Activated naive CD4-positive, alpha-beta T cell treated with anti-CD3 and anti-CD28 coated beads, Interleukin-2, amount 50 U/mL, for 72 hours (primary cell): ENCODE measurements around the gene GLOD4. TPM values are rescaled to one million over a fixed set of nuclear protein-coding genes. Genes with fewer than 3 reads are reported as not detected.
"Not testable (repeated sequence)": the region's sequence is repeated elsewhere in the genome, so short reads cannot be mapped to it uniquely, and the experiment has no call there.

Experiments used
- ATAC-seq, 2 donors: fragments of 150-1000 bp; cut with Tn5 transposase; 2 replicates each; pipeline ENCODE4 v1.10.0; 2021; ENCODE audit warnings: mild to moderate bottlenecking in 2 of 2, moderate library complexity in 2 of 2
- DNase-seq, 2 donors: peaks; one replicate each; pipeline ENCODE4 v3.0.0; 2021 to 2022; ENCODE audit warnings: low spot score in 2 of 2
- H3K27ac Mint-ChIP-seq, 2 donors: one replicate each; pipeline ENCODE4 v1.8.0; 2022; ENCODE audit warnings: mild to moderate bottlenecking in 2 of 2, mixed read lengths in 2 of 2
- H3K36me3 Mint-ChIP-seq, 2 donors: one replicate each; pipeline ENCODE4 v1.8.0; 2022; ENCODE audit warnings: mixed read lengths in 2 of 2
- H3K9me3 Mint-ChIP-seq, 2 donors: one replicate each; pipeline ENCODE4 v1.8.0; 2022; ENCODE audit warnings: mixed read lengths in 2 of 2
- total RNA-seq, 2 donors: library from RNA; stranded (reverse); gene quantifications; one replicate each; pipeline ENCODE4 v1.2.3, GENCODE V29; 2022

The GLOD4 gene
- total RNA-seq, 2 donors from 2014 or later = 49.4 to 63.3 TPM

DNA sequence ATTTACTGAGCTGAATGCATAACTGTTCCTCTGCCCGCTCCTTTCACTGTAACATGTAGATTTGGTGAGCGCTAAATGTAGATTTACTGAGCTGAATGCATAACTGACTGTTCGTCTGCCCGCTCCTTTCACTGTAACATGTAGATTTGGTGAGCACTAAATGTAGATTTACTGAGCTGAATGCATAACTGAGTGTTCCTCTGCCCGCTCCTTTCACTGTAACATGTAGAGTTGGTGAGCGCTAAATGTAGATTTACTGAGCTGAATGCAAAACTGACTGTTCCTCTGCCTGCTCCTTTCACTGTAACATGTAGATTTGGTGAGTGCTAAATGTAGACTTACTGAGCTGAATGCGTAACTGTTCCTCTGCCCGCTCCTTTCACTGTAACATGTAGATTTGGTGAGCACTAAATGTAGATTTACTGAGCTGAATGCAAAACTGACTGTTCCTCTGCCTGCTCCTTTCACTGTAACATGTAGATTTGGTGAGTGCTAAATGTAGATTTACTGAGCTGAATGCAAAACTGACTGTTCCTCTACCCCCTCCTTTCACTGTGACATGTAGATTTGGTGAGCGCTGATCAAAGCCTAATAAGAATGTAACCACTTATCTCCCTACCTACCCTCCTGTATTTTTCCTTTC, 26.6 kb downstream of the GLOD4 start:
- peaks cover 9 to 25% of the 10 kb centered on the region in 2 donors for H3K36me3 Mint-ChIP-seq
- H3K27ac Mint-ChIP-seq = not testable (repeated sequence)

DNA sequence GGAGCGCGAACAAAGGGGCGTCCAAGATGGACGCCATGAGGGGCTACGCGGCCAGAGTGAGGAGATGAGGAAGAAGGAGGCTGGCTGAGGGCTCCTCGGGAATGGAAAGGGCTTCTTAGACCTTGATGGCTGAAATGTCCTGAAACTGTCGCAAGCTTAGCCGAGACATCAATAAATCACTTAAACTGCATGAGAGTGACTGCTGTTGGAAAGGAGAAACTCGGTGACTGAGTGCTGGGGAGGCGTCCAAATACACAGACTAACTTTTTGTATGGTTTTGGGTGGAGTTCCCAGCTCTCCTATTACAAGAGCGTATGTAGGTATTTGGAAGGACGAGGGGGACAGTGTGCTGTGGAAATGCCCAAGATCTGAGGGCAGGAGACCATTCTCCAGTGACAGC, 28.7 kb downstream of the GLOD4 start:
- Mint-ChIP-seq H3K9me3 (peaks cover 0 to 16% of the 10 kb centered on the region in 2 donors), H3K36me3 (peaks cover 9 to 42% of the 10 kb centered on the region in 2 donors), H3K27ac (peak overlapping the region in 1 of 2 donors; percentile 60)
- no peak for ATAC-seq
- no peak for DNase-seq

More for the DNA sequence above, 26.6 kb downstream of the GLOD4 start:
- DNase-seq, ATAC-seq, H3K9me3 Mint-ChIP-seq: not testable (repeated sequence)

DNA sequence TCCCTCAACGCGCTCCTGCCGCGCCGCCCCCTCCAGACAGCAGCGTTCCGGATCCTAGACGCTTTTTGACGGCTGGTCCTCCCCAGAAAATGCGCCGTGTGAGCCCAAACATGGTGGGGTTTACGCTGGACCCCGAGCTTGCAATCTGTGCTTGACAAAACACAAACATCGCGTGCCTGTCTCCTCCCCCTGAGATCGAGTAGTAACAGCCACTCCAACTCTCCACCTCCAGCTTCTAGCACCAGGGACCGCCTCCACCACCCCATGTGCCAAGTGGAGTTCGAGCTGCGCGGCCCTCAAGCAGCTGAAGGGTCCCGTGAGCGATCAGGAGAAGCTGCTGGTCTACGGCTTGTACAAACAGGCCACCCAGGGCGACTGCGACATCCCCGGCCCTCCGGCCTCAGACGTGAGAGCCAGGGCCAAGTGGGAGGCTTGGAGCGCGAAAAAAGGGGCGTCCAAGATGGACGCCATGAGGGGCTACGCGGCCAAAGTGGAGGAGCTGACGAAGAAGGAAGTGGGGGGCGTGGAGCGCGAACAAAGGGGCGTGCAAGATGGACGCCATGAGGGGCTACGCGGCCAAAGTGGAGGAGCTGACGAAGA, 29.4 kb downstream of the GLOD4 start:
- ATAC-seq = peak; percentile 1 to 2
- Mint-ChIP-seq H3K36me3 (peaks cover 14 to 49% of the 10 kb centered on the region in 2 donors), H3K9me3 (peaks cover 0 to 22% of the 10 kb centered on the region in 2 donors), H3K27ac (peak overlapping the region; percentile 90 to 98)
- DNase-seq = peak in 1 of 2 donors; percentile 20

DNA sequence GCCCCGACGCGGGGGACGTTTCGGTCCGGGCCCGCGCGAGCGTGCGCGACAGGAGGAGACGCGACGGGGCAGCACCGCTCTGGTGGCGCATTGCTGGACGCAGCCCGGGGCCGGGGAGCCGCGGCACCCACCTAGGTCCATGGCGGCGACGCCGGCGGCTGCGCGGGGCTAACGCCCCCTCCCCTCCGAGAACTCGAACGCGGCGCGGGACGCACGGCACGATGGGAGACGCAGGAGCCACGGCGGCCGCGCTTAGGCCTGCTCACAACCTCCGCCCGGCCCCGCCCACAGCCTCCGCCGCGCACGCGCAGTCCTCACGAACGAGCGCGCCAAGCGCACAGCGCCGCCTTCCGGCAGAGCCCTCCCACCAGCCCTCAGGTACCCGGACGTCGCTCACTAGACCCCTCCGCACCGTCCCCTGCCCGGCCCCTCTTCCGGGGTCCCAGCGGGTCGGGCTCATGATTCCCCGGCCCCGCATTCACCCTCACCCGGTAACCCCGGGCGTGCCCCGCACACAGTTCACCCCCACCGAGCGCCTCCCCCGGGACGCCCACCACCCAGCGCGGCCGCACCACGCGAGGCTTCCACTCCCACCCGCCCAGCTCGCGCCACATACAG, 30.0 kb downstream of the GLOD4 start, which contains the start of gene GEMIN4:
TSS of gene GEMIN4 (minus strand) at position 263 of the 618 bp plus-strand sequence. CDS start at position 141, 122 bp downstream.
- peak within 1 kb of the TSS; percentile 90 to 99 for H3K27ac Mint-ChIP-seq
- peaks cover 0 to 22% of the 10 kb centered on the region in 2 donors for H3K9me3 Mint-ChIP-seq
- peaks cover 15 to 51% of the 10 kb centered on the region in 2 donors for H3K36me3 Mint-ChIP-seq
- peak; percentile 87 to 89 for ATAC-seq
- peak; percentile 96 to 100 for DNase-seq

DNA sequence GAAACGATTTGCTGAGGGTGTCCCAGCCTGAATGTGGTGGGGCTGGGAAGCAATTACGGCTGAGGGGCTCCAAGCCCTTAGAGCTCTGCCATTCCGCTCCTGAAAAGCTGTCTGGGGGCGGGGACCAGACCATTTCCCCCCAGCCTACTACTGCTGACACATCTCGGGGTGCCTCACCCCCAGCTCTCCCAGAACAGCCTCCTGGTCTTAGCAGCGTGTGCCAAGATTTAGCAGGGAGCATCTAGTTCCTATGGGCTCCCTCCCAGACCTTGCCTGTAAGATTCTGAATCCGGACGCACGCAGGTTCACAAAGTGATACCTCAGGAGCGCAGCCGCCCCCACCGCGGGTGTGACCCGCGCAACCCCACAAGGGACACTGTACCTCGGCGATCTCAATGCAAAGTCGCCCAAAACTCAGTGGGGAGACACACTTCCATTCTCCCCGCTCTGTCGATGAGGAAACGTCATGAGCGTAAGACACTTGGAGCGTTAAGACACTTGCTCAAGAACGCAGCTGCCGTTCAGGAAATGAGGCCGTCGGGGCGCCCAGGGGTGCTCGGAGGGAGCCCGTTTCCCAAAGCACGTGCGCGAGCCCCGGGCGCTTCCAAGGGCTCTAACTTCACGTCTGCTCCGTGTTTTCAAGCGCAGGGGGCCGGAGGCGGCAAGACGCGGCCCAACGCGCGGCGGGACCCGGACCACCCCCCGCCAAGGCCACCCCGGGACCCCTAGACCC, 30.6 kb downstream of the GLOD4 start:
- DNase-seq = peak; percentile 55 to 62
- H3K9me3 Mint-ChIP-seq = peaks cover 0 to 22% of the 10 kb centered on the region in 2 donors
- H3K27ac Mint-ChIP-seq = peak overlapping the region; percentile 90 to 99
- peaks cover 15 to 51% of the 10 kb centered on the region in 2 donors for H3K36me3 Mint-ChIP-seq
- peak; percentile 53 to 57 for ATAC-seq

DNA sequence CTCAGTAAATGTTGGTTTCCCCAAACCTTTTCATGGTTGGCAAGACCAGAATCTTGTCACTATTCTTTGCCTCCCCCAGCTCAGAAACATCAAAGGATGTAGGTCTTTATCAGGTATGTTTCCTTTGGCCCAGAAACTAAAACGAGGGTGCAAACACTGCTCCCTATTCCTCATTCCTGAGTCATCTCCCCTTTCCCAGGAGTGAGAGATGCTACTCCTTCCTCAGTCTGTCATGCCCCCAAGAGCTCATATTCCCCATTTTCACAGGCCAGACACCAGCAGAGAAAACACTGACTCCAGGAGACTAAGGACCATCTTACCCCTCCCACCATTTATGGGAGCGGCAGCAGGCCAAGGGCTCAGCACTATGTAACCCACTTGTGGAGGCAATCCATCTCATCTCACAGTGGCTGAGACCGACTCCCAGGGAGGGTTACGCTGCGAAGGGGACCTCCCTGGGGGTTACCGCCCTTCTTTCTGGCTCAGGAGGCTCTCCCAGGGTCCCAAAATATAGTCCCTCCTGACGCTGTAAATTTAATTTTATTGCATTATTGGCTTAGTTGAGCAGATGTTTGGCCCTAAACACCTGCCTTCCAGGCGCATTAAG, 31.5 kb downstream of the GLOD4 start:
- ATAC-seq = no peak
- H3K9me3 Mint-ChIP-seq = peaks cover 0 to 18% of the 10 kb centered on the region in 2 donors
- DNase-seq = no peak
- H3K36me3 Mint-ChIP-seq = peaks cover 18 to 46% of the 10 kb centered on the region in 2 donors
- H3K27ac Mint-ChIP-seq = peak overlapping the region; percentile 90 to 99

DNA sequence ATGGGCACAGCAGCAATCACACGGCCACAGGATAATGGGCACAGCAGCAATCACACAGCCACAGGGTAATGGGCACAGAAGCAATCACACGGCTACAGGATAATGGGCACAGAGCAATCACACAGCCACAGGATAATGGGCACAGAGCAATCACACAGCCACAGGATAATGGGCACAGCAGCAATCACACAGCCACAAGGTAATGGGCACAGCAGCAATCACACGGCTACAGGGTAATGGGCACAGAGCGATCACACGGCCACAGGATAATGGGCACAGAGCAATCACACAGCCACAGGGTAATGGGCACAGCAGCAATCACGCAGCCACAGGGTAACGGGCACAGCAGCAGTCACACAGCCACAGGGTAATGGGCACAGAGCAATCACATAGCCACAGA, 32.7 kb downstream of the GLOD4 start:
- DNase-seq, ATAC-seq: not testable (repeated sequence)
- Mint-ChIP-seq H3K9me3 (peaks cover 0 to 17% of the 10 kb centered on the region in 2 donors), H3K36me3 (peaks cover 19 to 50% of the 10 kb centered on the region in 2 donors), H3K27ac (peak overlapping the region; percentile 90 to 96)

DNA sequence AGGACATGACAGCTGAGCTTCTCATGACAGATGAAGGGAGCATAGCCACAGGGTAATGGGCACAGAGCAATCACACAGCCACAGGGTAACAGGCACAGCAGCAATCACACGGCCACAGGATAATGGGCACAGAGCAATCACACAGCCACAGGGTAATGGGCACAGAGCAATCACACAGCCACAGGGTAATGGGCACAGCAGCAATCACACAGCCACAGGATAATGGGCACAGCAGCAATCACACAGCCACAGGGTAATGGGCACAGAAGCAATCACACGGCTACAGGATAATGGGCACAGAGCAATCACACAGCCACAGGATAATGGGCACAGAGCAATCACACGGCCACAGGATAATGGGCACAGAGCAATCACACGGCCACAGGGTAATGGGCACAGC, 33.5 kb downstream of the GLOD4 start:
- H3K27ac Mint-ChIP-seq = peak overlapping the region in 1 of 2 donors; percentile 90
- ATAC-seq, DNase-seq: not testable (repeated sequence)
- H3K36me3 Mint-ChIP-seq = peaks cover 19 to 53% of the 10 kb centered on the region in 2 donors
- H3K9me3 Mint-ChIP-seq = peaks cover 0 to 17% of the 10 kb centered on the region in 2 donors

DNA sequence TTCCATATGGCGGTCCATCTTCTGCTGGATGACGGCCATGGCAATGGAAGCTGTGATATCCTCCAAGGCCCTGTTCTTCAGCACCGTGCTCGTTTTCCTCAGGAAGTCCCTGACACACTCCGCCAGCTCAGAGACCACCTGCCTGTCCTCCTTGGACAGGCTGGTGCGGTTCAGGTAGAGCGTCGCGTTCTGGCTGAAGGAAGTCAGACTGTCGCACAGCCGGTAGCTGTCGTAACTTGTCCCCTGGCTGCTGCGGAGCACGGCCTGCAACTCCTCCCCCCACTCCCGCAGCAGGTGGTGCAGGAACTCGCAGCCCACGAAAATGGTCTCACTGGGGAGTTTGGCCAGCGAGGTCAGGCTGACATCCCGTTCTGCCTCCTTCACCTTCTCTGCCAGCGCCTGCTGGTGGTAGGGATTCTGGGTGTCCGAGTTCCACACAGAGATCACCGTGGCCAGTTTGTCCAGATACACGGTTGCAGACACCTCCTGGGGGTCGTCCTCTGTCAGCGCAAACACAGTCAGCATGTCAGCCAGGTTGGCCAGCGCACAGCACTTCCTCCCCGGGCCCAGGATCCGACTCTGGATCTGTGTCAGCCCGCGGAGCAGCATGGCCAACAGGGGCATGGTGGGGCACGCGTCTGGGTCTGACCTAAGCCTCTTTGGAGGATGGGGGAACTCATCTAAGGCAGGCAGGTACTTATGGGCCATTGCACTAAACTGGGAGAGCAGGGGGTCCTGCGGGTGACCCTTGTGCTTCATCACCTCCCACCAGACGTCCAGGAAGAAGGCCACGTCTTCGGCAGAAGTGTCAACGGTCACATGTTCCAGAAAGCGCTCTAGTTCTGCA, 35.1 kb downstream of the GLOD4 start:
- DNase-seq (no peak), ATAC-seq (no peak)
- Mint-ChIP-seq H3K36me3 (peaks cover 19 to 66% of the 10 kb centered on the region in 2 donors), H3K27ac (no peak overlapping the region), H3K9me3 (peaks cover 0 to 17% of the 10 kb centered on the region in 2 donors)

DNA sequence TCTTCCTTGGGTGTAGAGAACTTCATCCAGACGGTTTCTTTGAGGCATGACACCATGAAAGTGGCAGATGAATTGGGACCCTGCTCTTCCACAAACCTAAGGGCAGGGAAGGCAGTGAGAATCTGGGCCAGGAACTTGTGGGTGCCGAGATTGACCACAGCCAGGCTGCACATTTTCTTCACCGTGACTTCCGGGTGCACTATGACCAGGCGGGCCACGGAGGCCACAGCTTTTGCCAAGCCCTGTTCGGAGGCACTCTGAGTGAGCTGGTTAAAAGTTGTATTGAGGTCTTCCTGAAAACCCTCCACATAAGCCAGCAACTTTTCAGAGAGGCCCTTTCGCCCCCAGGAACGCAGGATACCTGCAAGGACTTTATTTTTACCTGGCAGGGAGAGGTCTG, 35.9 kb downstream of the GLOD4 start:
- ATAC-seq (no peak), DNase-seq (no peak)
- Mint-ChIP-seq H3K27ac (no peak overlapping the region), H3K36me3 (peaks cover 13 to 69% of the 10 kb centered on the region in 2 donors), H3K9me3 (peaks cover 0 to 17% of the 10 kb centered on the region in 2 donors)

DNA sequence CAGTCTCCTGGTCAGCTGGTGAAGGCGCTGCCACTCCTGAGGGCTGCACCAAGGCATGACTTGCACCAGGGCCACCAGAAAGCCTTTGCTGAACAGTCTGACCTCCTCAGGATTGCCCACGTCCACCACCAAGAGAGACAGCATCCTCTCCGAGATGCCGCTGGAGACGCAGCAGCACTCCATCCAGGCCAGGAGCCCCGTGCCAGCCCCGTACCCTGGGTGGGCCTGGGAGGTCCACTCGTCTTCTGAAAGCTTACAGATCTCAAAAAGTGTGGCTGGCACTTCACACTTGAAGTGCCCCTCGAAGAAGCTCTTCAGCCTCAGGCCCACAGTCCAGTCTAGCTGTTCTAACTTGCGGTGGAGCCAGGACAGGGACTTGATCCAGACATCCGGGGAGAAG, 36.7 kb downstream of the GLOD4 start:
- Mint-ChIP-seq H3K9me3 (peaks cover 0 to 15% of the 10 kb centered on the region in 2 donors), H3K36me3 (peaks cover 10 to 62% of the 10 kb centered on the region in 2 donors), H3K27ac (peak overlapping the region in 1 of 2 donors; percentile 72)
- ATAC-seq (no peak), DNase-seq (no peak)

DNA sequence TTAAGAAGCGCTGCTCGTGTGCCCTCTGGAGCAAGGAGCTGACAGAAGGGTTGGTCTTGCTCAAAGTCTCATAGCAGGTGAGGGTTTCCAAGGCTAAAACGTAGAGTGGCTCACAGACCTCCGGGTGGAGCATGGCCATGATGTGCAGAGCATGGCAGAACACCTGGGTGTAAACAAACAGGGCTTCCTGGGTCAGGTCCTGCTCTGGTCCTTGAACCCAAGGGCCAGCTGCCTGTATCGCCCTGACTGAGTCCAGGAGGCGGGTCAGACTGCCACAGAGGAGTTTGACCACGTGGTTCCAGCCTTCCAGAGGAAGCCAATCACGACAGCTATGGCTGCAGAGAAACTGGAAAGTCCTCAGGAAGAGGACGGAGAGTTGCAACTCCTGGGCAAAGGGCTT, 37.1 kb downstream of the GLOD4 start:
- Mint-ChIP-seq H3K27ac (peak overlapping the region in 1 of 2 donors; percentile 55), H3K9me3 (peaks cover 0 to 11% of the 10 kb centered on the region in 2 donors), H3K36me3 (peaks cover 10 to 57% of the 10 kb centered on the region in 2 donors)
- ATAC-seq (no peak), DNase-seq (no peak)

DNA sequence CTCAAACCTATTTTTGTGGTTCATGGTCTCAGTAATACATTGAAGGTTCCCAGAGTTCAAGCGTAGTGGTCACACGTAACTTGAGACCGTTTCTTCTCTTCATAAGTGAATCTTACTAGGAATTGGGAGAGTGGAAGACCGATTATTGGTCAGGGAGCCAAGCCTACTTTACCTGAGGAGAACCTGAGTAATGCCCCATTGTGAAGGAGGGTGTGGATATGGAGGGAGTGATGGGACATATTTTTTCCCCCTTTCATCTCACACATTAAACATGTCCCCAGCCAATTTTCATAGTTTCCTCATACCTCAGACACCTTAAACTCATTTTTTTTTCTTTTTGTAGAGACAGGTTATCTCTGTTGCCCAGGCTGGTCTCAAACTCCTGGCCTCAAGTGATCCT, 38.9 kb downstream of the GLOD4 start:
- Mint-ChIP-seq H3K27ac (no peak overlapping the region), H3K36me3 (peaks cover 9 to 48% of the 10 kb centered on the region in 2 donors), H3K9me3 (peaks cover 0 to 3% of the 10 kb centered on the region in 2 donors)
- ATAC-seq = no peak
- no peak for DNase-seq

DNA sequence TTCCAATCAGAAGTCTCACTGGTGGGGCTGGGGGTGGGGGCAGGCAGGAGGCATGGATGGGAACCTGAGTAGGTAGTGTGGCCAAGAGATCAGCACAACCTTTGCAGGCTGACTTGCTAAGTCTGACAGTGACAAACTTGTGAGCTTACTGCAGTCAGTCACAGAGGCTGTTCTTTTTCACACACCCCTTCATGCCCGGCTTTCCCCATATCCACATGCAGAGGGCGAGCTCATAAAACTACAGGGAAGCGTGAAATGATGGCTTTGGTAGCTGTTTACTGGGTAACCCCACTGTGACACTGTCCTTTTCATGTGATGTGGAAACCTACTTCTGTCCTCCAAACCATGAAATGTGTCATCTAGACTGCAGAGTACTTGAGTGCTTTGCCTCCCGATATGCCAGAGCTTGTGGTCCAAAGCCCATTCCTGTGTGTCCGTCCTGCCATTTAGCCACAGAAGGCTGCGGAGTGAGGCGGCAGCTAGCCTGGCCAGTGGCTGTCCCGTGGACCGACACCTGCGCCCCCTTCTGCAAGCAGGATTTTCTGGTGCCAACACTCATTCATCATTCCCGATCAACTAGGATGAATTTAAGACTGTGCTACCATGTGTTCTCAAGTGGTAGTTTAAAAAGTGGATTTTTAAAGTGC, 39.8 kb downstream of the GLOD4 start:
- Mint-ChIP-seq H3K36me3 (peaks cover 4 to 50% of the 10 kb centered on the region in 2 donors), H3K9me3 (no peaks in the 10 kb centered on the region), H3K27ac (no peak overlapping the region)
- ATAC-seq = no peak
- DNase-seq = no peak
